HS-27A (cell line): ENCODE data around the gene C5AR1.
"Not testable (repeated sequence)": the region's sequence is repeated elsewhere in the genome, so short reads cannot be mapped to it uniquely, and the experiment has no call there.

Experiments
- DNase-seq: peaks from one replicate; pipeline ENCODE4 v3.0.0-alpha.2; 2012; ENCODE audit warnings: low read depth, missing footprints

The C5AR1 gene

DNA sequence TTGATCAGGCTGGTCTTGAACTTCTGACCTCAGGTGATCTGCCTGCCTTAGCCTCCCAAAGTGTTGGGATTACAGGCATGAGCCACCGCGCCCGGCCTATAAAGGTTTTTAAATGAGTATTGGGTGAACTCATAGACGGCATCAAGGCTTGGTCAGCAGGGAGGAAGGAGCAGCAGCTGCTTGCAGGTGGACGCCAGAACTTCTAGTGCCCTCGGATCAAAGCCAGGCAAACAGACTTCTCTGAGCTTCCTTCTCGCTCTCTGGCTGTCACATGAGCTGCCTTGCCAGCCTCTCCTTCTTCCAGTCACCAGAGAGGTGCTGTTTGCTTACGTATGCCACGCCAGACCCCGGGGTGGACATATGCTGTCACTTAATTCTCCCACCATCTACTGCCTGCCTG lies 55.8 kb downstream of the C5AR1 start:
- DNase-seq, result not testable (repeated sequence)

DNA sequence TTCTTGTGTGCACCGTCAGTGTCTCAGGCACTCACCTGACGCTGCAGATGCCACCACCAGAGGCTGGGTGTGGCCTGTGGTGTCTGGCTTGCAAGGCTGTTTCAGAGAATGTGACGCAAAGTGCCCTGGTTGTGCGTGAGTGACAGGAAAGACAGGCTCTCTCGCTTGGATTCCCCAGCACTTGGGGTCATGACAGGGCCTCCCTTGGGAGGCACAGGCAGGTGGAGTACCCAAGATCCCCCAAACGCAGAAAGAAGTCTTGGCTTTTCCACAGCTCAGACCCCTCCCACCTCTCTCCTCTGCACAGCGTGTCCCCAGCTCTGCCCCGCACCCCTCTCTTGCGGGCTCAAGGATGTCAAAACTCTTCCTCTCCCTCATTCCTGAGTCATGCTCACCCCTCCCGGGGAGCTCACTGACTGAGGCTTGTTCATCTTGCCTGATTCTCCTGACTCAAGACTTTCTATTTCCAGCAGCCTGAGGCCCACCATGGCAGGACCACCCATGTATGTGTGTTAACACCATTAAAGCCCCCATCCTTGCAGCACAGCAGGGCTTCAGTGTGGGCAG lies 60.5 kb downstream of the C5AR1 start:
- no peak for DNase-seq

DNA sequence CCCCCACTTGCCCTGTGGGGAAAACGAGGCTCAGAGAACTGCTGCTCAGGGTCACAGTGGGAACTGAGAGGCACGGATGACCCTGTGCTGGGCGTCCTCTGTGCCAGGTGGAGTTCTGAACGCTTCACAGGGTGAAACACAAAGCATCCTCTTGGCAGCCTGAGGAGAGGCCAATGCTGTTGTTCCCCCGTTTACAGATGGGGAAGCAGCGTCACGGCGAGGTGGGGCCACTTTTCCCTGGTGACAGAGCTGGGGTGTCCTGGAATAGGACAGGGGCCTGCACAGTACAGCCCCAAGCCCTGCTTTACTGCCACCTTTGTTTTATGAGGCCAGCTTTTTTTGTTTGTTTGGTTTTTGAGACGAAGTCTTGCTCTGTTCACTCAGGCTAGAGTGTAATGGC lies 61.6 kb downstream of the C5AR1 start:
- DNase-seq, result no peak
